OCI-LY7 (cell line): ENCODE results near the gene CNTN1. TPM values are rescaled to one million over a fixed set of nuclear protein-coding genes. Genes with fewer than 3 reads are reported as not detected.

ENCODE experiments used
- BruUV-seq: library from RNA; stranded (reverse); fragments of 400-500 nt; replicated peaks from 2 replicates; lab custom pipeline; 2021; lab: Mats Ljungman, UMichigan
- CTCF ChIA-PET: fragments of 300-600 bp; sonication (Branson Sonifier 250); formaldehyde crosslinking; loops from one replicate; lab custom pipeline; 2022; ENCODE audit warnings: antibody characterized with exemption; ENCODE audit not compliant: unreplicated experiment; lab: Charles Lee
- POLR2A ChIA-PET: fragments of 300-600 bp; sonication (Branson Sonifier 250); formaldehyde crosslinking; loops from one replicate; lab custom pipeline; 2022; ENCODE audit warnings: antibody characterized with exemption; lab: Charles Lee
- DNase-seq: peaks from one replicate; pipeline ENCODE4 v3.0.0-alpha.2; 2015; ENCODE audit warnings: low spot score
- H2AFZ ChIP-seq: fragments of 200-600 bp; sonication (generic), shearing (Covaris generic); 2 replicates; pipeline ENCODE4 v1.6.1; 2014; ENCODE audit warnings: mild to moderate bottlenecking, antibody characterized with exemption, low read length, moderate library complexity
- H3K27ac ChIP-seq: fragments of 200-600 bp; sonication (generic); 2 replicates; pipeline ENCODE4 v1.5.1; 2014; ENCODE audit warnings: mixed run types, low read depth, mild to moderate bottlenecking, moderate library complexity, low read length, inconsistent platforms; ENCODE audit not compliant: poor library complexity, severe bottlenecking
- H3K36me3 ChIP-seq: fragments of 200-600 bp; sonication (generic); 2 replicates; pipeline ENCODE4 v1.6.1; 2014; ENCODE audit warnings: mild to moderate bottlenecking, antibody characterized with exemption, low read length, moderate library complexity, mixed read lengths; ENCODE audit not compliant: insufficient read depth
- H3K4me1 ChIP-seq: fragments of 200-600 bp; sonication (generic); 2 replicates; pipeline ENCODE4 v1.5.1; 2014; ENCODE audit warnings: mild to moderate bottlenecking, low read length; ENCODE audit not compliant: insufficient read depth, poor library complexity, severe bottlenecking
- H3K4me2 ChIP-seq: fragments of 200-600 bp; sonication (generic); 2 replicates; pipeline ENCODE4 v1.6.1; 2014; ENCODE audit warnings: mild to moderate bottlenecking, low read length
- H3K4me3 ChIP-seq: fragments of 200-600 bp; sonication (generic); 2 replicates; pipeline ENCODE4 v1.5.1; 2014; ENCODE audit warnings: mild to moderate bottlenecking, low read depth, low read length; ENCODE audit not compliant: poor library complexity, severe bottlenecking
- H3K79me2 ChIP-seq: fragments of 200-600 bp; sonication (generic); 2 replicates; pipeline ENCODE4 v1.6.1; 2016; ENCODE audit warnings: low read depth, mild to moderate bottlenecking, low read length, moderate library complexity, mixed read lengths; ENCODE audit not compliant: insufficient read depth
- H3K9me2 ChIP-seq: fragments of 200-600 bp; sonication (generic); 2 replicates; pipeline ENCODE4 v1.6.1; 2016; ENCODE audit warnings: mild to moderate bottlenecking, low read length, mixed read lengths; ENCODE audit not compliant: insufficient read depth
- H3K9me3 ChIP-seq: fragments of 200-600 bp; sonication (generic); 2 replicates; pipeline ENCODE4 v1.6.1; 2014; ENCODE audit warnings: mild to moderate bottlenecking, mixed run types, low read length, mixed read lengths
- H4K20me1 ChIP-seq: fragments of 200-600 bp; sonication (generic); 2 replicates; pipeline ENCODE4 v1.6.1; 2014; ENCODE audit warnings: mild to moderate bottlenecking, antibody characterized with exemption, low read length, moderate library complexity, mixed read lengths; ENCODE audit not compliant: insufficient read depth
- EZH2phosphoT487 ChIP-seq: fragments of 200-600 bp; sonication (generic); IDR thresholded peaks from 2 replicates; pipeline ENCODE4 v1.6.1; 2018; ENCODE audit warnings: low read depth, borderline replicate concordance, mild to moderate bottlenecking, mixed run types, antibody characterized with exemption, low read length, moderate library complexity, mixed read lengths
- intact Hi-C: fragments of 100-400 bp; cut with micrococcal nuclease; formaldehyde crosslinking; loops from one replicate; pipeline ENCODE4 v1.10.0; 2022; ENCODE audit not compliant: unreplicated experiment
- total RNA-seq, 2 experiments: library from RNA; depleted of rRNA in 1 of 2; stranded (reverse); fragments of >200 nt in 1 of 2; shearing (Covaris generic) in 1 of 2; gene quantifications; 2 replicates each; pipeline ENCODE4 v1.2.3, GENCODE V29; 2014 to 2022
- TF ChIP-seq, protein P1 (sequence below): fragments of 200-600 bp; sonication (generic); conservative IDR thresholded peaks from 2 replicates; pipeline ENCODE4 v1.5.1; 2014; ENCODE audit warnings: mild to moderate bottlenecking, antibody characterized with exemption, low read length, moderate library complexity, mixed read lengths

CNTN1 gene
- total RNA-seq, 2 experiments from 2014 or later: not detected

DNA sequence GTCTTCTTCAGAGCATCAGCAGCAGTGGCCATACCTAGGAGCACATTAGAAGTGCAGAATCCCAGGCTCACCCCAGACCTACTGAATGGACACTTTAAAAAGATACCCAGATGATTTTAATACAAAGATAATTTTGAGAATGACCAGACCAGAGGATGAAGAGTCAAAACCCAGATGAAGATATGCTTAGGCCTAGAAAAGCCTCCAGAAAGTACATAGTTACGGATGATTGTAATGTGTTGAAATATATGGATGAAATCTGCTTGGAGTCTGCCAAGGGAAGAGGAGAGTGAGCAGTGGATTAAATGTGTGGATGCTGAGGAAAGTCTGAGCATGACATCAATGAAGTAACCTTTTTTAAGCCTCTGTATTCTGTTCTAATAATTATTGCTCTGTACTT lies 245.7 kb downstream of the CNTN1 start:
- Histone ChIP-seq H3K9me3 (no peaks in the 10 kb centered on the region), H3K27ac (no peak overlapping the region), H3K4me1 (no peaks in the 10 kb centered on the region), H3K4me3 (no peak overlapping the region), H3K9me2 (no peaks in the 10 kb centered on the region), H3K36me3 (no peaks in the 10 kb centered on the region), H2AFZ (no peak overlapping the region), H4K20me1 (no peaks in the 10 kb centered on the region), H3K4me2 (no peak overlapping the region), H3K79me2 (no peaks in the 10 kb centered on the region)
- POLR2A ChIA-PET: no interaction called here
- DNase-seq: no peak
- no peak for TF ChIP-seq EZH2phosphoT487
- TF ChIP-seq, protein P1, sequence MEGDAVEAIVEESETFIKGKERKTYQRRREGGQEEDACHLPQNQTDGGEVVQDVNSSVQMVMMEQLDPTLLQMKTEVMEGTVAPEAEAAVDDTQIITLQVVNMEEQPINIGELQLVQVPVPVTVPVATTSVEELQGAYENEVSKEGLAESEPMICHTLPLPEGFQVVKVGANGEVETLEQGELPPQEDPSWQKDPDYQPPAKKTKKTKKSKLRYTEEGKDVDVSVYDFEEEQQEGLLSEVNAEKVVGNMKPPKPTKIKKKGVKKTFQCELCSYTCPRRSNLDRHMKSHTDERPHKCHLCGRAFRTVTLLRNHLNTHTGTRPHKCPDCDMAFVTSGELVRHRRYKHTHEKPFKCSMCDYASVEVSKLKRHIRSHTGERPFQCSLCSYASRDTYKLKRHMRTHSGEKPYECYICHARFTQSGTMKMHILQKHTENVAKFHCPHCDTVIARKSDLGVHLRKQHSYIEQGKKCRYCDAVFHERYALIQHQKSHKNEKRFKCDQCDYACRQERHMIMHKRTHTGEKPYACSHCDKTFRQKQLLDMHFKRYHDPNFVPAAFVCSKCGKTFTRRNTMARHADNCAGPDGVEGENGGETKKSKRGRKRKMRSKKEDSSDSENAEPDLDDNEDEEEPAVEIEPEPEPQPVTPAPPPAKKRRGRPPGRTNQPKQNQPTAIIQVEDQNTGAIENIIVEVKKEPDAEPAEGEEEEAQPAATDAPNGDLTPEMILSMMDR: no peak
- no TSS peak for BruUV-seq
- CTCF ChIA-PET: no interaction called here
- intact Hi-C loops: no loop called here

DNA sequence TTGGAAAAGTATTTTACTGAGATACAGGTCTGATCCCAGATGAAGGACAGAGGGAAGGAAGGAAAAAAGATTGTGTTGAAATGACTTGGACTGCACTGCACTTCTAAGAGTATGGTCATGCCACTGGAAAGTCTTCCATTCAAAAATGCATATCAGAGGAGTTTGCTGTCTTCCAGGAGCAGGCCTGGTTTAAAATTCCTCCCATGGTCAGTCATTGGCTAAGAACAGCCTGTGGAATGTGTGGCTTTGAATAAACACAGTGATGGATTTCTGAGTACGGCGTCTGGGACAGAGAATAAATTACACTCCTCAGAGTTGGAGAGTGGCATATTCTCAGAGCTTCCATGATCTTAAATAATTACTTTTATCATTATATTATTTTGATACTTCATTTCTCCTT lies 250.1 kb downstream of the CNTN1 start:
- no peaks in the 10 kb centered on the region for H3K36me3 ChIP-seq
- no peaks in the 10 kb centered on the region for H3K79me2 ChIP-seq
- no peaks in the 10 kb centered on the region for H3K9me3 ChIP-seq
- CTCF ChIA-PET: no interaction called here
- no peaks in the 10 kb centered on the region for H4K20me1 ChIP-seq
- no TSS peak for BruUV-seq
- POLR2A ChIA-PET: no interaction called here
- intact Hi-C loops: no loop called here
- no peak overlapping the region for H2AFZ ChIP-seq
- H3K4me2 ChIP-seq: no peak overlapping the region
- no peak overlapping the region for H3K27ac ChIP-seq
- TF ChIP-seq, protein P1: no peak
- DNase-seq: no peak
- no peaks in the 10 kb centered on the region for H3K9me2 ChIP-seq
- no peak overlapping the region for H3K4me3 ChIP-seq
- H3K4me1 ChIP-seq: no peaks in the 10 kb centered on the region

DNA sequence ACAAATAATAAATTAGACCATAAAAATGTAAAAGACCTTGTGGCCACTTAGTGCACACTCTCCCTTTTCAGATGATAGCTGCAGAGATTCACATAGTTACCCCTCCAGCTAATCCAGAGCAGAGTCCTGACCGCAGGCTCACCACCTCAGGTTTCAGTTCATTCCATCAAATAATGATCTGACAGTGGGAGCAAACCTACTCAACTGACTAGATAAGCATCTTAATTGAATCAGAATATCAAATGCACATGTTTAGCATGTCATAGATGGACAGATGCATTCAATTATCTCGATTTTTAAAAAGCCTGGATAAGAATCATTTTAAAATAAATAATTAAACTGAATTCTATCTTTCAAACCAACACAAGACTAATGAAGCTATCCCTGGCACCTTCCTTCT lies 253.5 kb downstream of the CNTN1 start:
- ChIA-PET POLR2A (interaction anchor here (0.7 to 0.8 kb wide), 3 partner anchors 185 to 1178 kb away, joined by 3 read pairs; no protein-coding TSS in a partner anchor), CTCF (no interaction called here)
- no peak overlapping the region for H2AFZ ChIP-seq
- H4K20me1 ChIP-seq: no peaks in the 10 kb centered on the region
- no peak overlapping the region for H3K4me2 ChIP-seq
- no TSS peak for BruUV-seq
- no peaks in the 10 kb centered on the region for H3K36me3 ChIP-seq
- no peak overlapping the region for H3K4me3 ChIP-seq
- no peaks in the 10 kb centered on the region for H3K9me3 ChIP-seq
- H3K79me2 ChIP-seq: no peaks in the 10 kb centered on the region
- no peak for DNase-seq
- H3K27ac ChIP-seq: no peak overlapping the region
- no peaks in the 10 kb centered on the region for H3K4me1 ChIP-seq
- intact Hi-C loops: loop anchor here (5.0 kb wide), 1 partner anchor 1077 kb away; no protein-coding TSS in a partner anchor
- no peaks in the 10 kb centered on the region for H3K9me2 ChIP-seq
- TF ChIP-seq, protein P1: no peak
